ENCODE measurements around the gene NPRL2. TPM values are rescaled to one million over a fixed set of nuclear protein-coding genes. Genes with fewer than 3 reads are reported as not detected.

NPRL2 gene
- total RNA-seq, 1 donor from 2014 or later = 27.3 TPM

DNA sequence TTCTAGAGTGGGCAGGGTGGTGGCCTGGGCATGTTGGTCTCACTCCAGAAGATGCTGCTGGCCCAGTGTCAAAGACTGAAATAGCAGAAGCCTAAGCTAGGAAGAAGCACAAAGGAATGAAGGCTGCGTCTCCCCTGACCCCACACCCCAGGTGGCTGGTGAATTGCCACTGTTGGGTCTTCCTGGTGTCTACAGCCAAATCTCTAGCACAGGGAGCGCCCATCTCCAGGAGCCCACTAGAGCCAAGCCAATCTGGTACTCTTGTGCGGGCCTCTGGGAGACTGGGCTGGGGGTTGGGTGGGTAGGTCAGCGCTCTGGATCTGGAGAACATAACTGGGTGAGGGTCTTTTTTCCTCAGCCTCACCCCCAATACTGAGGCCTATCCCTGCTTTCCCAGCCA, 23.4 kb downstream of the NPRL2 start:
- TF ChIP-seq, protein P1, sequence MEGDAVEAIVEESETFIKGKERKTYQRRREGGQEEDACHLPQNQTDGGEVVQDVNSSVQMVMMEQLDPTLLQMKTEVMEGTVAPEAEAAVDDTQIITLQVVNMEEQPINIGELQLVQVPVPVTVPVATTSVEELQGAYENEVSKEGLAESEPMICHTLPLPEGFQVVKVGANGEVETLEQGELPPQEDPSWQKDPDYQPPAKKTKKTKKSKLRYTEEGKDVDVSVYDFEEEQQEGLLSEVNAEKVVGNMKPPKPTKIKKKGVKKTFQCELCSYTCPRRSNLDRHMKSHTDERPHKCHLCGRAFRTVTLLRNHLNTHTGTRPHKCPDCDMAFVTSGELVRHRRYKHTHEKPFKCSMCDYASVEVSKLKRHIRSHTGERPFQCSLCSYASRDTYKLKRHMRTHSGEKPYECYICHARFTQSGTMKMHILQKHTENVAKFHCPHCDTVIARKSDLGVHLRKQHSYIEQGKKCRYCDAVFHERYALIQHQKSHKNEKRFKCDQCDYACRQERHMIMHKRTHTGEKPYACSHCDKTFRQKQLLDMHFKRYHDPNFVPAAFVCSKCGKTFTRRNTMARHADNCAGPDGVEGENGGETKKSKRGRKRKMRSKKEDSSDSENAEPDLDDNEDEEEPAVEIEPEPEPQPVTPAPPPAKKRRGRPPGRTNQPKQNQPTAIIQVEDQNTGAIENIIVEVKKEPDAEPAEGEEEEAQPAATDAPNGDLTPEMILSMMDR (conservative IDR thresholded peaks at IDR 0.05; ENCODE audit: low read depth, low read length) = no peak
- no peak for DNase-seq (ENCODE audit: low read depth)
- H3K4me3 ChIP-seq (ENCODE audit: low read depth, low read length) = peak overlapping the region; percentile 98

DNA sequence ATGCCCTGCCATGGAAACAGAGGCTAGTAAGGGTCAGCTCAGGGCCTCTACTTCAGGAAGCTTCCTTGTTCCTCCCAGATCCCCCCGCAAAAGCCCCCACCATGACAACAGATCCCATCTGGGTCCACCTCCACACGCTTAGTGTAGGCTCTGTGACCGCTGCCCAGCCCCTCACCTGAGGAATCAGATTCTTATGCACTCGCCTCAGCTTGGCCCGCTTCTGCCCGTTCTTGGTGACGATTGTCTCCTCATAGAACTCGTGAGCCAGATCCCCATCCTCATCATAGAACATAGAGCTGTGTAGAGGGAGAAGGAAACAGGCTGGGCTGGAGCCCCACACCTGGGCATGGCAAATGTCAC, 24.4 kb downstream of the NPRL2 start:
- H3K4me3 ChIP-seq (ENCODE audit: low read depth, low read length) = no peak overlapping the region
- TF ChIP-seq, protein P1 (conservative IDR thresholded peaks at IDR 0.05; ENCODE audit: low read depth, low read length) = no peak

DNA sequence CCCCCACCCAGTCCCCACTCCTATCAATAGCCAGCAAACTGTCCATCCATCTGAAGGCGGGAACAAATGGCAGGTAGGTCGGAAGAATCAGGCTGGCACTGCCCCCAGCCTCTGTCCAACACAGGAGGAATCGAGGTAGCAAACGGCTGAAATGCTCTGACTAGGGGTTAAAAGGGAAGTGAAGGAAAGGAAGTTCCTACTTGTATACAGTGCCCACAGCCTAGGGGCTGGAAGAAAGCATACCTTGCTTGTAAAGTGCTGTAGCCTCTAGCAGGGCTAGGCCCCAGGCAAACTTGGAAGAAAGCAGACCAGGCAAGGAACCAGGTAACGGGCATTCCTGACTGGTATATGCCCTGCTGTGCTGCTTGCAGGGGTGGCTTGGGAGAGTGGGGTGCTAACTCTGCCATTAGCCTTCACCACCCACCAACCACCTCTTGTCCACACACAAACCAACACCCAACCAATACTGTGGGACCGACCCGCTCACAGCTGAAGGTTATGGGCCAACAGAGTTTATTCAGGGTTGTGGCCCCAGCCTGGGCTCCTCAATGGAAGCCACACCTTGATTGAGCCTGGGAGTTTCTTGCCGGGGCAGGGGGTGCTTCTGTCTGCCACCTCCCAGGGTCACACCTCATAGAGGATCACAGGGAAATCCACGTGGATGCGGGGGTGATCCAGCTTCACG, 24.9 kb downstream of the NPRL2 start:
- no peak overlapping the region for H3K4me3 ChIP-seq (ENCODE audit: low read depth, low read length)
- TF ChIP-seq, protein P1 (conservative IDR thresholded peaks at IDR 0.05; ENCODE audit: low read depth, low read length) = no peak
- no peak for DNase-seq (ENCODE audit: low read depth)

More for the DNA sequence above, 24.4 kb downstream of the NPRL2 start:
- no peak for DNase-seq (ENCODE audit: low read depth)

DNA sequence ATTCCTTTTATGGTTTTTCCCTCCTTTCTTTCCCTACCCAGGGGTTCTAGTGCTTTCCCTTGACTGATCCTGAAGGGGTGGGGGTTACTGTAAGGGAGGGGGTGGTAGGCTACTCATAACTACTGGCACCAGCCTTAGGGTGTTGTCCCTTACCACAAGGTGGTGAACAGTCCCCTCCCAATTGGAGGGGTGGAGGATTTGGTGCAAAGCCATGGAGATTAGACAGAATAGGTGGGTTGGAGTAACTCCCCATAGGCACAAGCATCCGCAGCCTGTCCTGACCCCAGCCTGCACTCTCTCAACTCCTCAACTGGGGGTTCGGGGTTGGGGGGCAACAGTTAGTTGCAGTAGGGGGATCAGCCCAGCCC, 25.5 kb downstream of the NPRL2 start:
- DNase-seq (ENCODE audit: low read depth) = no peak
- H3K4me3 ChIP-seq (ENCODE audit: low read depth, low read length) = no peak overlapping the region
- TF ChIP-seq, protein P1 (conservative IDR thresholded peaks at IDR 0.05; ENCODE audit: low read depth, low read length) = no peak

DNA sequence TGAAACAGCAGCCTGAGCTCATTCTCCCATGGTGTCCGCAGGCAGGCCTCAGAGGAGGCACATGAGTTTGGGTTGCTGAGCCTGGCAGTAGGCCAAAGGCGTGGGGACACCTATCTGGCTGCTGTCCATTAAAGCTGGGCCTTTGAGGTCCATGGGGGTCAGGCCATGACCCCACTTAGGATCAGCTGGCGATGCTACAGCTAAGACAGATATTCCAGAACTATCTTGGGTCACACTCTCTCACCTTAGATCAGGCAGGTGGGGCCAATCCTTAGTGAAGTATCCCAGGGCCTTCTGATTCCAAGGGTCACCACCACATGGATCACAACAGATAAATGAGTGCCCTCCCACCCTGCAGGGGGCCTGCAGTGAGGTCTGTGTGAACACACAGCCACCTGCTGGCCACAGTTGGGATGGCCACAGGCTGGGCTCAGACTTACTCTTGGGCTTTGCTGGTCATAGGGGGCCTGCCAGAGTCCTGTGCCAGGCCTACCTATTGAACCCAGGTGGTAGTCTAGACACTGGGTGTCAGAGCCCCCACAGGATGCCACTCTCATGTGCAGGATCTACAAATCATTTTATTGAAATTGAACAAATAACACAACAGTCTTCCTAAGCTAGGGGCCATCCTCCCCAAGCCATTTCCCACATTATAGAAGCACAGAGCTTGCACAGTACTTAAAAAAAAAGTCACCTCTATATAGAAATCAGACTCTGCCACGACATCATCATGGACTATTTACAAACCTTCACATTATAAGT, 26.0 kb downstream of the NPRL2 start:
- TF ChIP-seq, protein P1 (conservative IDR thresholded peaks at IDR 0.05; ENCODE audit: low read depth, low read length) = peak; percentile 90
- no peak for DNase-seq (ENCODE audit: low read depth)
- H3K4me3 ChIP-seq (ENCODE audit: low read depth, low read length) = no peak overlapping the region

DNA sequence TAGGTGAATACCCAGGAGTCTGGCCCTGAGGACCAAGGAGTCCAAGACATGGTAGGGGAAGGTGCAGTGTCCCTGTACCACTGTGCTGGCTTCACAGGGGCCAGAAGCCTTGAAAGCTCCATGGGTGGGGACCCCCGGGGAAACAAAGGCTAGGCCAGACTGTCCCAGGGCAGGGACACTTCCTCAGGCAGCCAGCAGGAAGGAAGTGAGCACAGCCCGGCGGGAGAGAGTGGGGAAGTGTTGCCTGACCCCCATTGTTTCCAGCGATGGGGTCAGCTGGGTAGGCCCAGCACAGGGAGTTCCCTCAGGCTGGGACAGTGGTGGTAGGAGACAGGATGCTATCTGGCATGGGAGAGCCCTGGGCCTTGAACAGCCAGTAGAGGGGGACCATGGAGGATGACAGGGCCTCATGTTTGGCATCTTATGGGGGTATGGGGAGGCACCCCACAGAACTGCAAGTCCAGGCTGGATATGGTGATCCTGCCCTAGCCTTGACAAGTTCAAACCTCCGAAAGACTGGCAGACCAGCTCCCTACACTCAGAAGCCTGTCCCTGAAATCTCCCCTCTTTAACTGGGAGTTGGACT, 26.9 kb downstream of the NPRL2 start:
- no peak overlapping the region for H3K4me3 ChIP-seq (ENCODE audit: low read depth, low read length)
- TF ChIP-seq, protein P1 (conservative IDR thresholded peaks at IDR 0.05; ENCODE audit: low read depth, low read length) = no peak
- no peak for DNase-seq (ENCODE audit: low read depth)
